Gastrocnemius medialis (tissue), 4 donors: ENCODE results near the gene TIMM17A.

Source experiments
- POLR2A ChIP-seq, 2 donors: fragments of 450-650 bp; IDR thresholded peaks; one replicate each; pipeline ENCODE4 v1.6.1; 2017; ENCODE audit warnings: antibody characterized with exemption in 2 of 2, mild to moderate bottlenecking in 2 of 2, moderate library complexity in 2 of 2
- TF ChIP-seq, protein P1 (sequence below), 5 experiments: fragments of 450-650 bp in 3 of 5; fragments of 200-600 bp in 2 of 5; sonication (generic) in 2 of 5; IDR thresholded peaks in 4 of 5; conservative IDR thresholded peaks in 1 of 5; 1 replicate in 4 of 5; 2 replicates in 1 of 5; pipeline ENCODE4 v1.5.1; 2016 to 2019; ENCODE audit warnings: antibody characterized with exemption in 5 of 5, mild to moderate bottlenecking in 3 of 5, moderate library complexity in 3 of 5

DNA sequence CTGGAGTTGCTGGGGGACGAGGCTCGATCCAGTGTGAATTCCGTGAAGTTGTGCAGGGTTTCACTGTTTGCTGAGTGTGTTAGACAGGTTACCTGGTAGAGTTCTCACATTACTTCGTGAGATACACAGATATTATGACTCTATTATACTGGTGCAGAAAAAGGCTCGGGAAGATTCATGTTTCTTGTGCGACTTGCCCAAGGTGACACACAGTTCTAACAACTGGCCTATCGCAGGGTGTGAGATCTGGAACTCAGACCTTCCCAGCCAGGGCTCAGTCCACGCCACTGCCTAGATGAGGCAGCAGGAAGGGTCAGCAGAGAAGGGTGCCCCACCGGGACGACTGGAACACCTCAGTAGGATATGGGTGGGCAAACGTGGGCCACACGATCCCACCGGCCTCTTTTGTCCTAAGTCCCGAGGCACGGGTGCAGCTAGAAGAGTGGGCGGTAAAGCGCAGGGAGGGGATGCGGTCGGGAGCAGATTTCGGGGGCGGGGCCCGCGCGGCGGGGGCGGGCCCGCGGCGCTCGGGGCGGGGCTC, 26.8 kb downstream of the TIMM17A start:
- TF ChIP-seq, protein P1, sequence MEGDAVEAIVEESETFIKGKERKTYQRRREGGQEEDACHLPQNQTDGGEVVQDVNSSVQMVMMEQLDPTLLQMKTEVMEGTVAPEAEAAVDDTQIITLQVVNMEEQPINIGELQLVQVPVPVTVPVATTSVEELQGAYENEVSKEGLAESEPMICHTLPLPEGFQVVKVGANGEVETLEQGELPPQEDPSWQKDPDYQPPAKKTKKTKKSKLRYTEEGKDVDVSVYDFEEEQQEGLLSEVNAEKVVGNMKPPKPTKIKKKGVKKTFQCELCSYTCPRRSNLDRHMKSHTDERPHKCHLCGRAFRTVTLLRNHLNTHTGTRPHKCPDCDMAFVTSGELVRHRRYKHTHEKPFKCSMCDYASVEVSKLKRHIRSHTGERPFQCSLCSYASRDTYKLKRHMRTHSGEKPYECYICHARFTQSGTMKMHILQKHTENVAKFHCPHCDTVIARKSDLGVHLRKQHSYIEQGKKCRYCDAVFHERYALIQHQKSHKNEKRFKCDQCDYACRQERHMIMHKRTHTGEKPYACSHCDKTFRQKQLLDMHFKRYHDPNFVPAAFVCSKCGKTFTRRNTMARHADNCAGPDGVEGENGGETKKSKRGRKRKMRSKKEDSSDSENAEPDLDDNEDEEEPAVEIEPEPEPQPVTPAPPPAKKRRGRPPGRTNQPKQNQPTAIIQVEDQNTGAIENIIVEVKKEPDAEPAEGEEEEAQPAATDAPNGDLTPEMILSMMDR (IDR thresholded peaks at IDR 0.05 in 4 of 5, conservative IDR thresholded peaks at IDR 0.05 in 1 of 5), result no peak
- no peak for TF ChIP-seq POLR2A (IDR thresholded peaks at IDR 0.05)
